ENCODE data around the gene DALRD3. TPM values are rescaled to one million over a fixed set of nuclear protein-coding genes. Genes with fewer than 3 reads are reported as not detected.

The DALRD3 gene
- polyA plus RNA-seq, 1 of the 3 experiments (the other 2 are of a cell fraction) = 82.7 TPM

- TF ChIP-seq ZBTB33 (IDR thresholded peaks at IDR 0.05; ENCODE audit: borderline replicate concordance, low read depth) (peak; percentile 89), RAD21 (IDR thresholded peaks at IDR 0.05; ENCODE audit: low read length) (0 out of 2 replicates have a peak, but pooled peaks have one; percentile 19)
- TF ChIP-seq, protein P1, sequence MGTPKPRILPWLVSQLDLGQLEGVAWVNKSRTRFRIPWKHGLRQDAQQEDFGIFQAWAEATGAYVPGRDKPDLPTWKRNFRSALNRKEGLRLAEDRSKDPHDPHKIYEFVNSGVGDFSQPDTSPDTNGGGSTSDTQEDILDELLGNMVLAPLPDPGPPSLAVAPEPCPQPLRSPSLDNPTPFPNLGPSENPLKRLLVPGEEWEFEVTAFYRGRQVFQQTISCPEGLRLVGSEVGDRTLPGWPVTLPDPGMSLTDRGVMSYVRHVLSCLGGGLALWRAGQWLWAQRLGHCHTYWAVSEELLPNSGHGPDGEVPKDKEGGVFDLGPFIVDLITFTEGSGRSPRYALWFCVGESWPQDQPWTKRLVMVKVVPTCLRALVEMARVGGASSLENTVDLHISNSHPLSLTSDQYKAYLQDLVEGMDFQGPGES (IDR thresholded peaks at IDR 0.05; ENCODE audit: low read depth, low read length) = no peak
Observed at GRCh38 chr3:49021813-49022687, 3.7 kb upstream of the DALRD3 start, which contains the start of gene NDUFAF3 (continued).

DNA sequence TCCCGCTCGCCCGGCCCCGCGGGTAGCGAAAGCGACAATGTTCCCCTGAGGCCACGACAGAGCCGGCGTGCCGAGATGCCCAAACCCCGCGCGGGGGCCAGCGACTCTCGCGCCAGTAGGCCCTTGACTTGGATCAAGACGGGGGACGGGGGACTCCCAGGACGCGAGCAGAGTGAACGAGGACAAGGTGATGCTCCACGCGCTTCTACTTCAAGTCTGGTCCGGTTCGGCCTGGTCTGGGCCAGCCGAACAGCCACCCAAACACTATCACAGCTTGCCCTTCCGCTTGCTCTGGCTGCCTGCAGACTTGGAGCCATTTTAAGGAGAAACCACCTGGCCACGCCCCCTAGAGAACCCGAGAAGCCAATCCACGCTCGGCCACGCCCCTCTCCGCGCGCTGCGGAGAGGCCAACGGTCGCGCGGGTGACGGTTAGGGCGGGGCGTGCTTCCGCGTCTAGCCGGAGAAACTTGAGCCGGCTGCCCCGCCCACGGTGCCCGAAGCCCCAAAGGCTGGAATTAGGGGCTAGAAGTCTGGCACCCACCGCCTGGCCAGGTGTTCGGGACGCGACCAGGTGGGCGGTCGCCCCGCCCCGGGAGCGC lies 2.9 kb upstream of the DALRD3 start:
- peaks cover 38% of the 10 kb centered on the region for H3F3A ChIP-seq (replicated peaks; ENCODE audit: insufficient read depth)
- peaks cover 74% of the 10 kb centered on the region for H3K79me2 ChIP-seq (ENCODE audit: insufficient read depth)
- ChIA-PET POLR2A (interaction anchor here (0.7 to 4.6 kb wide), 12 partner anchors 7 to 337 kb away, joined by 3 to 80 read pairs (median 4); partner anchors contain the start of genes GPX1, IMPDH2, IP6K2 and PRKAR2A), CTCF (interaction anchor here (0.8 to 14.2 kb wide), 22 partner anchors 9 to 428 kb away, joined by 3 to 114 read pairs (median 5); partner anchors contain the start of genes KLHDC8B, LAMB2, P4HTM and QRICH1)
- H3K27ac ChIP-seq (ENCODE audit: low read depth in 2 of 2, low read length in 1 of 2) = peak overlapping the region; percentile 99
- H3K27me3 ChIP-seq (ENCODE audit: insufficient read depth) = no peaks in the 10 kb centered on the region
- H3K4me2 ChIP-seq = peak overlapping the region; percentile 97
- no peaks in the 10 kb centered on the region for H3K9me2 ChIP-seq
- no peaks in the 10 kb centered on the region for H4K20me1 ChIP-seq (ENCODE audit: insufficient read depth)
- peak overlapping the region; percentile 99 for H3K9ac ChIP-seq
- H3K36me3 ChIP-seq (replicated peaks in 1 of 2; ENCODE audit: control insufficient read depth in 1 of 2, insufficient read depth in 2 of 2, low read length in 1 of 2) = peaks cover 30 to 33% of the 10 kb centered on the region in 2 experiments
- peak overlapping the region; percentile 87 to 94 for H3K4me3 ChIP-seq (ENCODE audit: low read depth in 2 of 2, low read length in 1 of 2)
- H3K9me3 ChIP-seq = no peaks in the 10 kb centered on the region
- peaks cover 0 to 38% of the 10 kb centered on the region in 2 experiments; a peak in 1 of 4 replicates for H3K4me1 ChIP-seq (ENCODE audit: control insufficient read depth in 1 of 2, insufficient read depth in 2 of 2, low read depth in 1 of 2, low read length in 1 of 2)
- peak overlapping the region; percentile 92 for H2AFZ ChIP-seq (ENCODE audit: low read depth)
- WGBS (ENCODE audit: low lambda C conversion rate) = 0% methylated on average over 14 of the region's 60 CpGs
- peak; percentile 97 for DNase-seq
- TF ChIP-seq GABPA (IDR thresholded peaks at IDR 0.05; ENCODE audit: low read depth) (peak; percentile 10; the same call in 1 of the 2 replicates), CHD2 (IDR thresholded peaks at IDR 0.05; ENCODE audit: low read length, partially characterized antibody) (peak; percentile 71), PBX3 (IDR thresholded peaks at IDR 0.05) (0 out of 2 replicates have a peak, but pooled peaks have one; percentile 6), RXRA (IDR thresholded peaks at IDR 0.05; ENCODE audit: borderline replicate concordance, low read depth) (no peak), RAD21 (IDR thresholded peaks at IDR 0.05; ENCODE audit: low read length) (no peak), YY1 (IDR thresholded peaks at IDR 0.05; ENCODE audit: low read depth) (peak; percentile 29; the same call in 1 of the 2 replicates), EZH2phosphoT487 (IDR thresholded peaks at IDR 0.05; ENCODE audit: borderline replicate concordance, low read depth) (no peak), MXI1 (IDR thresholded peaks at IDR 0.05; ENCODE audit: low read depth, low read length) (peak; percentile 80), TCF12 (IDR thresholded peaks at IDR 0.05) (no peak; the same call in 1 of the 2 replicates), USF1 (IDR thresholded peaks at IDR 0.05; ENCODE audit: borderline replicate concordance, low read depth) (no peak), ELF1 (IDR thresholded peaks at IDR 0.05) (peak; percentile 69), POLR2AphosphoS5 (IDR thresholded peaks at IDR 0.05; ENCODE audit: low read depth, low read length) (peak; percentile 100), RFX5 (IDR thresholded peaks at IDR 0.05; ENCODE audit: low read length) (peak; percentile 56; the same call in 1 of the 2 replicates), SIN3A (IDR thresholded peaks at IDR 0.05; ENCODE audit: borderline replicate concordance, low read depth, low read length) (peak; percentile 88), REST (IDR thresholded peaks at IDR 0.05; ENCODE audit: low read depth, low read length) (peak; percentile 68; the same call in 1 of the 2 replicates)
- TF ChIP-seq, protein P2, sequence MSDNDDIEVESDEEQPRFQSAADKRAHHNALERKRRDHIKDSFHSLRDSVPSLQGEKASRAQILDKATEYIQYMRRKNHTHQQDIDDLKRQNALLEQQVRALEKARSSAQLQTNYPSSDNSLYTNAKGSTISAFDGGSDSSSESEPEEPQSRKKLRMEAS (IDR thresholded peaks at IDR 0.05; ENCODE audit: low read depth) = peak; percentile 72

Measured in SK-N-SH (cell line).